Fibroblast of gingiva (primary cell): ENCODE results near the gene CTBP1.
A peak's percentile ranks its signal among the peaks of the same experiment; 100 is the strongest.
"Not testable (repeated sequence)": the region's sequence is repeated elsewhere in the genome, so short reads cannot be mapped to it uniquely, and the experiment has no call there.

Experiments
- DNase-seq: peaks from one replicate; pipeline ENCODE4 v3.0.0-alpha.2; 2011; ENCODE audit warnings: low read depth

Gene CTBP1

DNA sequence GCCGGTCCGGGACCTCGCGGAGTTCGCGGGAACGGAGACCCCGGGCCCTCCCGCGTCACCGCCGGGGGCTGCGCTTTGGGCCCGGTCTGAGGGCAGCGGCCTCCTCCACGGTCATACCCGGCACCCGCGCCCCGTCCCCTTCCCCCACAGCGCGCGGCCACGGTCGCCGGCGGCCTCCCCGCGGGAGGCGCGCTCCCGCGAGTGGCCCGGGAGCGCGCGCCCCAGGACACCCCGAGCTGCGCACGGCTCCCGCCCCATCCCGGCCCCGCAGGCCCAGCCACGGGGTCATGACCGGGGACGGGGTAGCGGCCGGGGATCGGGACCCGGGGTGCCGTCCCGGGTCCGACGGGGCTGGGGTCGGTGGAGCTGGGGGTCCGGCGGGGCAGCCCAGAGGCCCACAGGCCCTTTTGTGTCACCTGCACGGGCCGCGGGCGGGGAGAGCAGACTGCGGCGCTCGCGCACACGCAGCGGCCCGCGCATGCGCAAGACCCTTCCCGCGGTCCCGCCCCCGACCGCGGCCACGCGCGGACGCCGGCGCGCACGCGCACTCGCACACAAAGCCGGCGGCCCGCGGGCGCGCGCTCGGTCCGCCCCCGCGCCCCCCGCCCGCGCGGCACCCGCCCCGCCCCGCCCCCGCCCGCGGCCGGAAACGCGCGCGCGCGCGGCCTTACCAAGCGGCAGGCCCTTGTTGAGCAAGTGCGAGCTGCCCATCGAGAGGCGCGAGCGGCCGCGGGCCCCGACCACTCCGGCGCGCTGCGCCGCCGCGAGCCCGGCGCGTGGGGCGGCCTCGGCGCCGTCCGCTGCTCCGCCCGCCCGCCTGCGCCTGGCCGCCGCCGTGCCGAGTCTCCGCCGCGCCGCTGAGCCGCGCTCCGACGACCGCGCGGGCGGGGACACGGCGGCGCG, at the start of gene CTBP1:
Gene CTBP1, minus strand, starts transcription at position 886 of the 903 bp plus-strand sequence. CDS start 7,799 bp downstream, outside the sequence.
- peak; percentile 81 for DNase-seq

DNA sequence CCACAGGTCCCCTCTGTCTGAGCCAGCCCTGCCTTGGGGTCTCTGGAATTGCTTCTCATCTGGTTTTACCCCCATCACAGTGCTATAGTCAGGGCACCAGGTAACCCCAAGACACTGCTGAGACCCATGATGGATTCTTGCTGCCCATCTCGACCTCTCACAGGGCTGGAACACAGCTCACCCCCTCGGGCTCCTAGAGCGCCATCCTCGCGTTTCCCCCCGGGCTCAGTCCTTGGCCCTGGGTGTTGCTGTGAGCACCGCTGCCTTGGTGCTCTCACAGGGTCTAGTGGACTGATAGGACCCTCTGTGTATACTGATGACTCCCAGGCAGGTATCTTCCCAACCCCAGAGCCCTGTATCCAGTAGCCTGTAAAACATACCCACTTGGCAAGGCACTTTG, 49.5 kb upstream of the CTBP1 start:
- no peak for DNase-seq

DNA sequence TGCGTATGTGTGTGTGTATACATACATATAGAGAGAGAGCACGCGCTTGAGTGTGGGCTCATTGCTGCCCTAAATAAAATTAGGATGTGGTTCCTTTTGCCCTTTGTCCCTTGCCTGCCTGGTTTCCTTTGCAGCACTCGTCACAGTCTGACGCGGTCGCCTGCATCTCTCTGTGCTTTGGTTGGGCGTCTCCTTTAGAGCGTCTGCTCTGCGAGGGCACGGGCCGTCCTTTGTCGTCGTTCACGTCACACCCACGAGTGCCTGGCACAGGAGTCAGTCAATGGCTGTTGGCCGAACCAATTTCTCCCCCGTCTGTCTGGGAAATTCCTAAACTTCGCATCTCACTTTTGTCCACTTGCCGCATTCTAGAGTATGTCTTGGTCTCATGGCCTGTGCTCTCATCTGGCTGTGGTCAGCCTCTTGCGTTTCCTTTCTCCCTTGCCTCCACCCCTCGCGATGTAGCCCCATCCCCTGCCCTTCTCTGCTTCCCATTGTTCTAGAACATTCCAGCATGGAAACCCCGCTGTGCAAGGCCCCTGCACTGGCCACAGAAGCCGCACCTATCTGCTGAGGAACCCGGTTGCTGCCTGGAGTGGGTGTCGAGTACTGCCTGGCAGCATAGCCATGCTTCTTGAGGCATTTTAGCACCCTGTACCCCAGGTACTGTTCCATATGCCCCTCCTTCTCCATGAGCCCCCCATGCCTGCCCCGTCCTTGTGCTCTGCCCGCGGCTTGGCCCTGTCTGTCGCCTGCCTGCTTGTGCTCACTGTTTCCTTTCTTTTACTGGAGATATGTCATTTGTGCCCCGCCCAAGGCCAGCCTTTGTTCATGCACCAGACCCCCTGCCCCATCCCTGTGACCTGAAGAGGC, 48.8 kb upstream of the CTBP1 start:
- DNase-seq: no peak

DNA sequence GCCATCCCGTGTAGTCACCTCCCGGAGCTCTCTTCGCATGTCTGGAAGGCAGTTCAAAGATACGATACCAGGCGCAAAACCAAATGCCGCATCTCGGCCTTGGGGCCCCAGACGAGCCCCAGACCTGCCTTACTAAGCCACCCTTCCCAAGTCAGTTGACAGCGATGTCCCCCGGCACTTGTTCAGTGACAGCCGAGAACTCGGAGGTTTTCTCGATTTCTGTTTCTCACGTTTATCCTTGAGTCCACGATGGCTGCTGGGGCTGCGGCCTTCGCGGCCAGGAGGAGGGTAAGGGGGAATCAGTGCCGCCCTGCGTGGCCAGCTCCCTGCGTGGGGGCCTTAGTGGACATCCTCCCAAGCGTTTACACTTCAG, 48.1 kb upstream of the CTBP1 start:
- no peak for DNase-seq

DNA sequence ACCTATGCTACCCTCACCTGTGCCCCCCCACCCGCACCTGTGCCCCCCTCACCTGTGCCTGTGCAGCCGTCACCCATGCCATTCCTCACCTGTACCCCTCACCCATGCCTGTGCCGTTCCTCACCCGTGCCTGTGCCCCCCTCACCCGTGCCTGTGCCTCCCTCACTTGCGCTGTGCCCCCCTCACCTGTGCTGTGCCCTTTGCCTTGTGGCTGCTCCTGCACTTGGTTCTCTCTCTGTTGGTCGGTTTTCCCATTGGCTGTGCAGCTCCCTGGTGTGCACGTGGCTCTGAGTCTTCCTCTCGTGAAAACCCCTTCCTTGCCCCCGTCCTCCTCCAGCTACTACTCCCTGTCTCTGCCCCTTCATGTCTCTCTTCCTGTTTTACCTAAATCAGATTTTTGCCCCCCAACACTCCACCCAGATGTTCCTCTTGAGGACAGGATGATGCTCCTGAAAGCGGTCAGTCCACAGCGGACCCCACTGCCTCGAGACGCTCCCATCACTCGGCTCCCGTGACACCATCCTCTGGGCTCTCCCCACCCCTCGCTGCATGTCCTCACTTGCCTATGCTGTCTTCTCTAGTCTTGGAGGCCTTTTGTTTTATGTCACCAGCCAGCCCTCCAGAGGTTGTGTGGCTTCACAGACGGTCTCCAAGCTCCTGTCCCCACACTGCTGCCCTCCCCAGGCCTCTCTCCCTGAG, 47.5 kb upstream of the CTBP1 start:
- no peak for DNase-seq

DNA sequence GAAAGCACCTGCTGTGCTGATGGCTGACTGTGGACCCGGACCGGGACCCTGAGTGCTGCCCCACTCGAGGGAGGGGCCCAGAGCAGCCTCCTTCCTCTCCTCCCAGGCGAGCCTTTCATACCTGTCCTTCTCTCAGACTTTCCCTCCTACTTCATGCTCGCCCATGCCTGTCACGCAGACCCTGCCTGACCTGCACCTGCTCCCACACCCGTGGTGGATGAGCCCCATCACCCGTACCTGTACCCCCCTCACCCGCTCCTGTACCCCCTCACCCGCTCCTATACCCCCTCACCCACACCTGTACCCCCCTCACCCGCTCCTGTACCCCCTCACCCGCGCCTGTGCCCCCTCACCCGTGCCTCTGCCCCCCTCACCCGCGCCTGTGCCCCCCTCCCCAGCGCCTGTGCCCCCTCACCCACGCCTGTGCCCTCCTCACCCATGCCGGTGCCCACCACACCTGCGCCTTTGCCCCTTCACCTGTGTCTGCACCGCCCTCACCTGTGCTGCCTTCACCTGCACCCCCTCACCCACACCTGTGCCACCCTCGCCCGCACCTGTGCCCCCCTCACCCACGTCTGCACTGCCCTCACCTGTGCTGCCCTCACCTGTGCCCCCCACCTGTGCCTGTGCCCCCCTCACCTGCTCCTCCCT, 46.6 kb upstream of the CTBP1 start:
- no peak for DNase-seq

DNA sequence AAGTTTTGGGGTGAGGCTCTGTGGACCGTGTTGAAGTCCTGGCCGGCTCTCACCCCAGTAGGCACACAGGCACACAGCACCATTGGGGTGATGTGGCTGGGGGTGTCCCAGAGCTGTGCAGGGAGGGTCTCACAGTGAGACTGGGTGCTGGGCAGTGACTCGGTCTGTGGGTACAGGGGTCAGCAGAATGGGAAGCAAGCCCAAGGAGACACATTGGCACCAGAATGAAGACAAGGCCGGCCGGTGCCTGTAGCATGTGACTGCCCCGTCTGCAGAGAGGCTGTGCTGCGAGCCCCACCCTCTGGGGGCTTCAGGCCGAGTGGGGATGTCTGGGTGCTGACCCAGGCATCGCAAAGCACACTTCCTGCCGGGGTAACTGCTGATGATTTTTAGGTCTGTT, 46.0 kb upstream of the CTBP1 start:
- no peak for DNase-seq

DNA sequence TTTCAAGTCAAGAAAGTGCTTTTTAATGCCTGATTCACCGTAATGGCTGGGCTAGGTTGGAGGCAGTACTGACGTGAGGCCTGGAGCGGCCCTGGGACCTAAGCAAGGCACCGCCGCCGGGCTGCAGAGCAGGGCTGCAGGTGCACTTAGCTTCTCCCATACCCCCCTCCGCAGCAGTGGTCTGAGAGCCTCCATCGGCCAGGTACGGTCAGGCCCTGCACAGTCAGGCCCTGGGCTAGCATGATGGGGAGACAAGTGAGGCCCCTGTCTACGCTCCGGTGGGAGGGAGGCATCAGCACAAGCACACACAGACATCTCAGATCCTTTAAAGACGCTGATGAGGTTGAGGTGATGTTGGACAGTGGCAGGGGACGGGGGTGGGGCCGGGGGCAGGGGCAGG, 45.5 kb upstream of the CTBP1 start:
- no peak for DNase-seq

DNA sequence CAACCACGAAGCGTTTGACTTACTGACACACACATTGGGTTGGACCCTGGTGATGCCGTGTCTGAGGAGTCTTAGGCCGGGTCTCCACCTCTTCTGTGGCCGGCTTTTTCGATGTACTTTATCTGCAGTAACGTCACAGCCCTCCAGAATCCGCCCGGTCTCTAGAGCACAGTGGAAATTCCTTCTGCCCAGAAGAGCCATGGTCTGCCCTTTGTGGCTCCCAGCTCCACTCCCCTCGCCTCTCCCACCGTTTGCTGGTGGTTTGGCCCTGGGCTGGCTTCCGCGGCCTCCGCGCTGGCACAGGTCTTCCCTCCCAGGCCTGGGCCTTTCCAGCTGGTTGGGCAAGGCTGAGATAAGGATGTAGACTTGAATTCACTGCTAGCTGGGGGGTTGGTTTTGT, 45.1 kb upstream of the CTBP1 start:
- no peak for DNase-seq

DNA sequence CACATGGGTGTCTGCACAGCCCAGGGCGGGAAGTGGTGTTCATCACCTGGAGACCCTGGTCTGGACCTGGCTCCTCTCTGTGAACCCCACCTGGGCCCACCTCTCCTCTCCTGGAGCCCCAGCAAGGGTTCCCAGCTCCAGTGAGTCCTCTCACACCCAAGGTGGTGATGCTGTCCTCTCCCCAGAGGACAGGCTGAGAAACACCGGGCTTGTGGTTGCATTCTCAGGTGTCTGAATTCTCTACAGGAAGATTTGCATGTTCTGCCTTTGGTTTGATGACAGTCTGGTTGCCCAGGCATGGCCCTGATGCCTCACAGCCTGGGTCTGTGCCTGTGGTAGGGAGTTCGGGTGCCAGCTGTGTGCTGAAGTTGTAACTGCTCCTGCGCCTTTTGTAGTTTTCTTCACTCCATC, 44.6 kb upstream of the CTBP1 start:
- no peak for DNase-seq

DNA sequence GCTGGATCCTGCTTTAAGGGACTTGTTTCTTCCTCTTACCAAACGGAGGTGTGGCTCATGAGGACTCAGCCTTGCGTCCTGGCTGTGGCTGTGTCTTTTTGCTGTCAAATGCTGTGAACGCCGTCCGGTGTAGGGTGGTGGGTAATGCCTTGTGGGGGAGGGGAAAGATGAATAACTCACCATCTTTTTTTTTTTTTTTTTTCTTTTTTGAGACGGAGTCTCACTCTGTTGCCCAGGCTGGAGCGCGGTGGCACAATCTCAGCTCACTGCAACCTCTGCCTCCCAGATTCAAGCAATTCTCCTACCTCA, 43.7 kb upstream of the CTBP1 start:
- DNase-seq: not testable (repeated sequence)

DNA sequence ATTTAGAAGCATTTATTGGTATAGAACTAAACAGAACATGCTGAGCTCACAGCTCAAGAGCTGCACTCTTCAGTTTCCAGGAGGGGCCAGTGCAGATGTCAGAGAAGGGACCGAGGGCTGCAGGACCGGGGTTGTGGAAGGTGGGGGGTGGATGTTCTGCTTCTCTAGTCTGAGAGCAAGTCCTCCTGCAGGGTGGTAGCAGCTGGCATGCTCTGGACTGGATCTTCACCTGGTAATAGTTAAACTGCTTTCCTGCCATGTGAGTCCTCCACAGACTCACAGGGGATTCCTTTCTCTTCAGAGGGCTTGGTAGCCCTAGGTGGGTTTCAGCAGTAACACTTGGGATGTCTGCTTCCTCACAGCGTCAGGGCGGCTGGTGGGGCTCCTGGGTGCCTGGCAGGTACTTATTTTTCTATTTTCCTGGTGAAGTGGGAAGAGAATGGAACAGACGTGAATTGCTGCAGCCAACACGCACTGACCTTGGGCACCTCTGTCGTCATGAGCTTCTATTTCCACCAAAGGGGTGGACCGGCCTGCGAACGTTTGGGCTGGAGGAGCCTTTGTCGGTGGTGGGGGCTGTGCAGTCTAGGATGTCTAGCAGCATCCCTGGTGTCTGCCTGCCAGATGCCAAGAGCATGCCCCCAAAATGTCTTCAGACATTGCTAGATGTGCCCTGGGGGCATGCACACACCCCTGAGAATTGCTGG, 43.2 kb upstream of the CTBP1 start:
- DNase-seq: no peak

DNA sequence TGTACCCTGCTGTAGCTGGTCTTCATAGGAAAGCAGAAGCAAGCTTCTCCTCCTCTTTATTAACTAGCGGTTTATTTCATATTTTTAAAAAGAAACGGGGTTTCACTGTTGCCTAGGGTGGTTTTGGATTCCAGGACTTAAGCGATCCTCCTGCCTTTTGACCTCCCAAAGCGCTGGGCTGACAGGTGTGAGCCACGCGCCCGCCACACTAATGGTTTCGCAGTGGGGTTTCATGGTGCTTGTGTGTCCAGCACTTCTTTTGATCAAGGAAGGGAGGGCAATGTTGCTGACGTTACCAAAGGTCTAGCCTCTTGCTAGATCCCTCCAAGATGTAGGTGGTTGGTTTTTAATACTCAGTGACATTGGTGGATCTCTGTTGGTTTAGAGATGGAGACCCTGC, 42.2 kb upstream of the CTBP1 start:
- no peak for DNase-seq

DNA sequence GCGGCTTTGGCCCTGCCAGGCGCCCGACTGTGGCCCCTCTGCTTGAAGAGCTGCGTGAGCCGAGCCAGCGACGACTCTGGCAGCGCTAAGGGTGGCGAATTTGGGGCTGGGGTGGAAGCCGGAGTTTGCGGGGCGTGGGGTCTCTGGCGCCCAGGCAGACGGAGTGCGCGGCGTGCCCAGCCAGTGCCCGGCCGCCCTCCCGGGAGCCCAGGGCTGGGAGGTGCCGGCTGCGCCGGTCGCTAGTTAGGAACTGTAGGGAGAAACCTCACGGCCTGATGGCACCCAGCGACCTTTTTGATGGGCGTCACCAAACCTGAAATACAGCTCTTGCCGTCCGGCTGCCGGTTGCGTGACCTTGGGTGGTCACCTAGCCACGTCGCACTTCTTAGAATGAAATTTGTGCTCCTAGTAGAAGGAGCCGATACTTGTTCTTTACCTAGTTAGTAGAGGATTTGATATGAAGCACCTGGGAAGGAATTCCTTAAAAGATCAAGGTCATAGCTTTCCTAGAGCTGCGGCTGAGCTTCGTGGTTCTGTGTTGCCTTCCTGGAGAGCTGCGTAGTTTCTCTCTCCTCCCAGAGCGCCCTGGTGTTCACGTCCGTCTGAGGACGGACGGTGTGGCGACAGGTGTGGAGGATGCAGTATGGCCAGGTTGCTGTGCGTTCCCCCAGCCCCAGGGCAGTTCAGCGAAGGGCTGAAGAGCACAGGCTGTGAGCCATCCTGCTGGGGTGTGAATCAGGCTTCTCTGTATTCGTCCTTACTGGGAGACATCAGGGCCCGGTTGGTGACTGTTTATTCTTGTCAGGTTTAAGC, 41.4 kb upstream of the CTBP1 start:
- DNase-seq: no peak

DNA sequence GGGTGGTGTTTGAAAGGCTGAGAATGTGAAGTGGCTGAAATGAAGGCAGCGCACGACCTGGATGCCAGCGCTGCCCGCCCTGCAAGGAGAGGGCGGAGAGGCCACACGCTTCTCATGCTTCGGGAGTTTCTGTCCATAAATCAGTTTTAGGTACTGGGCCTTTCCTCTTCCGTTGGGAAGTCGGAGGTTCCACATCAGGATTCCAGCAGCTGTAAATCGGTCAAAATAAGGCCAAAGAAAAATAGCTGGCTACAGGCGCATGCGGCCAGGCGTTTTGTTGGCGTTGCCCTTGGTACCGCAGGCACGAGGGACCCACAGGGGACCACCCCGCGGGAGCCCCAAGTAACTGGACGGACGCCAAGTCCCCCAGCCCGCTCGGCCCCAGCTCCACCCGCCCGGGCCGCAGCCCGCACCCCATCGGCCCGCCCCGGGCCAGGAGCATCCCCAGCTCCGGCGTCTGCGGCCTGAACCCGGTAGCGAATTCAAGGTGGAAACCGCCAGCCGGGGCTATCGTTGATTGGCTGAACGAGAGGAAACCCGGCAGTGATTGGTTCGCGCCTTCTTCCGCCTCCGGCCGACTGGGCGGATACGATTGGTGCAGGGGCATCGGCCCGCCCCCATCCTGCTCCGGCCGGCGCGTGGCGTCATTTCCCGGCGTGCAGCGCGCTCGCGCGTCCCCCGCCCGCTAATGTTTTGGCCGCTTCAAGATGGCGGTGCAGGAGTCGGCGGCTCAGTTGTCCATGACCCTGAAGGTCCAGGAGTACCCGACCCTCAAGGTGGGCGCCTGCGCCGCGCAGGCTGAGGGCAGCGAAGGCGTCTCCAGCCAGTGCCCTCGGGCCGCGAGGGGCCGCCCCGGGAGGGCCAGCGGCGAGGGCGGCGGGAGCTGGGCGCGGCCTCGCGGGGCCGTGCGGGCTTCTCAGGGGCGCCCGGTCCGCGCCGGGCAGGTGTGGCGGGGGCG, 40.6 kb upstream of the CTBP1 start, which contains the start of gene MAEA:
Gene MAEA, plus strand, starts transcription at position 685 of the 958 bp plus-strand sequence. Its CDS starts 23 bp downstream, at position 708.
- peak; percentile 95 for DNase-seq

DNA sequence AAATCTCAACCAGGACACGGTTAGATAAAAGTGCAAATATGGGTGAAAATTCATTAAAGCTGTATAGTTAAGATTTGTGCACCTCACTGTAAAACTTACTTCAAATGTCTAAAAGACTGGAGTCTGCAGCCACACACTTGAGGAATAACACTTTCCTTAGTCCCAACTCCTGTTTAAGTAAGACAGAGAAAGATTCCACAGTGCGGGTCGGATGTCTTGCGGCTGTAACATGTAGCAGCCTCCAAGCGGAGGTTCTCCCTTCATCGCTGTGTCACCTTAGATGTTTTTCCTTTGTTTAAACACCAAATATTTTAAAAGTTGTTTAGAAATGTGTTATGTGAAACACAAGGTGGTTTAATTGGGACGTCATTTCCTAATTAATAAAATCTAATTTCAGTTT, 39.9 kb upstream of the CTBP1 start:
- no peak for DNase-seq

DNA sequence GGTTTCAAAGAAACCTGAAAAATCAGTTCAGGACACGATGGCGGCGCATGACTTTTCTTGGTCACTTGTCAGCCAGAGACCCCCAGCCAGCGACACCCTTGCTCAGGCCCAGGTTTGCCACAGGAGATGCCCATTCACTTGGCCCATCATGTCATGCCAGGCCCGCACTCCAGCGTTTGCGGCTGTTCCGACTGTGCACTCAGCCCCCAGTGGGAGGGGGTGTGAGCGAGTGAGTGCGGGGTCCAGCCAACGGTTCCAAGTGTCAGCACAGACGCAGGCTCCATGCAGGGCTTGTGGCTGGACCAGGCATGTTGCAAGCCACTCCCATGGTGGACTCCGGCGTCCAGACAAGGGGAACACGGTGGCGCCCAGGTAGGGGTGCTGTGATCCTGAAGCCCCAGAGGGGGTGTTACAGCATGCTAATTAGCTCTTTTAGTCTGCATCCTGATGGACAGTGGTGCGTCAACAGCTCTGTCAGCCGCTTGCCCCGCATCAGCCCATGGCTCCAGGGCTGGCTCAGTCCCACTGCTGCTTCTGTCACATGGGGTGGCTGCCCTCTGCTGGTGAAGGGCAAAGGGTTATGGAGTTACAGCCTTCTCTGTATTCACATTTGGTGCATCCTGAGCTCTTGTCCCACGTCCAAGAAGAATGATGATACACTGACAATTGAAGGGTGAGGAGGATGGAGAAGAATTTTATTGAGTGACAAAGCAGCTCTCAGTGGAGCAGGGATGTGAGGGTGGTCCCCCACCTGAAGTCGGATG, 37.0 kb upstream of the CTBP1 start:
- DNase-seq: no peak

DNA sequence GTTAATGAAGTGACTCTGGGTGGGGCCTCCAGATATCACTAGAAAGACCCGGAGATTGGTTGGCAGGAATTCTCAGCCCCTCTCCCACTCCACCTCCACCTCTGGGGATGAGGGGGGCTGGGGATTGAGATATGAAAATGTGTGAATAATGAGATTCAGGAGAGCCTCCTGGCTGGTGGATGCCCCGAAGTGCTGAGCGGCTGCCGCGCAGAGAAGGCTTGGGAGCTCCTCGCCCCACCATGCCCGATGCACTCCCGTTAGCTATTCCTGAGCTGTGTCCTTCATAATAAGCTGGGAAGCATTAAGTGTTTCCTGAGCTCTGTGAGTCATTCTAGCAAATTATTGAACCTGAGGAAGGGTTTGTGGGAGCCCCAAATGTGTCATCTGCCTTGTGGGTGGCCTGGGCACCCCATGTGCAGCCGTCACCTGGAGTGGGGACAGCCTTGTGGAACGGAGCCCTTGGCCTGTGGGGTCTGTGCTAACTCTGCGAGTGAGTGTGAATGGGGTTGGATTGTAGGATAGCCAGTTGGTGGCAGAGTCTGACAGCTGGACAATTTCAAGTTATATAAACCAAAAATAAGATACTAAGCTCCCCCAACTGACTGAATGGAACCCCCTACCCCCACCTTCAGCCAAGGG, 36.3 kb upstream of the CTBP1 start:
- DNase-seq: no peak
